Left ventricle myocardium superior (tissue), 1 donor: ENCODE data around the gene MUSTN1. TPM values are rescaled to one million over a fixed set of nuclear protein-coding genes. Genes with fewer than 3 reads are reported as not detected.
A peak's percentile ranks its signal among the peaks of the same experiment; 100 is the strongest.

Experiments used
- ATAC-seq: fragments of 200-7000 bp; cut with Tn5 transposase; one replicate; pipeline ENCODE4 v1.9.1; 2020; ENCODE audit warnings: mild to moderate bottlenecking, moderate library complexity
- DNase-seq: peaks from one replicate; pipeline ENCODE4 v3.0.0-alpha.2; 2020
- intact Hi-C: fragments of 100-400 bp; cut with micrococcal nuclease; formaldehyde crosslinking; loops from one replicate; pipeline ENCODE4 v1.11.0; 2022
- total RNA-seq: library from RNA; stranded (reverse); fragmentation: NEBNext Ultra II Directional; extraction: Animal tissue kit (Norgen Biotek cat#: 25700); gene quantifications from one replicate; pipeline ENCODE4 v1.2.1, GENCODE V29; 2021
- donor health status: DM: no; HTN: yes; CAD: no; lungs with severe emphysema.

The MUSTN1 gene
- total RNA-seq, 1 donor from 2014 or later: 10.9 TPM

DNA sequence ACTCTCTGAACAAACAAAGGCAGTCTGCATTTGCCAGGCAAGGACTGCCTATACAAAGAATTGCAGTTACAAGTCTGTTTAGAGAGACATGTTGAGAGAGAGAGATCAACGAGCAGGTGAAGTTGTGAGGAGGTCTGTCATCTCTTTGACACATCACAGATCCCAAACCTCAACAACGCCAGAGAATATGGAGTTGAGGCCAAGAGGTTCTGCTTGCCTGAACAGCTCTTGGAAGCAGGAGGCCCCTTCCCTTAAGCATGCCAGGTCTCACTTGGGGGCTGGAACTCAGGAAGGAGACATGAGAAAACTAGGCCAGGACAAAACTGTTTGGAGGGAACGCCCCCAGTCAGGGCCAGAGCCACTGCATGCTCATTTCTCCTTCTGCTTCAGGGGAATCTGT lies 22.3 kb upstream of the MUSTN1 start:
- ATAC-seq (peak; percentile 61), DNase-seq (no peak)
- intact Hi-C loops: no loop called here

- ATAC-seq (no peak), DNase-seq (no peak)
- intact Hi-C loops: no loop called here
These were observed 21.8 kb upstream of the MUSTN1 start for GRCh38 chr3:52856666-52857065.

DNA sequence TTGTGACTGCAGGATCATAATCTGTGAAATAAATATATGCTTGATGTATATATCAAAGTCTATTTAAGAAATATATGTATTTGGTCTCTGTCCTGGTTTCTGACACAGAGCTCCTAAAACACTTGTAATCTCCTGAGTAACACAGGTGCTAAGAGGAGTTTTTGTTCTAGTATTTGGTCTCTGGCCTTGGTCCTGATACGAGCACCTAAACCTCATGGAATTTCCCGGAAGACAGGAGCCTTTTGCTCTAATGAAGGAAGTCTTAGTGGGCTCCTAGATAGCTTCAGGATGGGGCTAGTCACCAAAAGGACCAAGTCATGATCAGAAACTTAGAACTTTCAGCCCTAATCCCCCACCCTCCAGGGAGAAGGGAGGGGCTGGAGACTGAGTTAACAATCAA lies 19.2 kb upstream of the MUSTN1 start:
- intact Hi-C loops: no loop called here
- ATAC-seq: no peak
- no peak for DNase-seq

GRCh38 chr3:52852419-52852818 lies 17.6 kb upstream of the MUSTN1 start:
- DNase-seq: no peak
- intact Hi-C loops: no loop called here
- no peak for ATAC-seq

- intact Hi-C loops: no loop called here
- DNase-seq (no peak), ATAC-seq (peak; percentile 54)
These were observed 16.5 kb upstream of the MUSTN1 start for GRCh38 chr3:52851348-52851747.

DNA sequence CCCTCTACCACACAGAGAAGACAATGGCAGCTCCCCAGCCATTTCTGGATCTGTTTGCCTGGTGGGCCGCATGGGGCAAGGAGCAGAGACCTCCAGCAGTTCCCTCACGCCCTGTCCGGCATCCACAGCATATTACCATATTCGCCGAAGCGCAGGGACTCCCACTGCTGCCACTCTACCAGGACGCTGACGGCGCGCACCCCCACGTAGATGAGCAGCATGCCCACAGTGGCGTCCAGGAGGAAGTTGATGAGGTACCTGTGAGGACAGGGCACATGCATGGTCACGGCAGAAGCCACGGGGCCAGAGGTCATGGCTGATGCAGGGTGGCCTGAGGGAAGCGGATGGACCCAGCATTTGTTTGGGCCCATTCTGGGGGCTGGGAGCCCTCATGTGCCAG lies 14.8 kb upstream of the MUSTN1 start:
- intact Hi-C loops: no loop called here
- ATAC-seq (no peak), DNase-seq (no peak)

- DNase-seq (no peak), ATAC-seq (no peak)
These were observed 13.8 kb upstream of the MUSTN1 start for GRCh38 chr3:52848617-52849016.

DNA sequence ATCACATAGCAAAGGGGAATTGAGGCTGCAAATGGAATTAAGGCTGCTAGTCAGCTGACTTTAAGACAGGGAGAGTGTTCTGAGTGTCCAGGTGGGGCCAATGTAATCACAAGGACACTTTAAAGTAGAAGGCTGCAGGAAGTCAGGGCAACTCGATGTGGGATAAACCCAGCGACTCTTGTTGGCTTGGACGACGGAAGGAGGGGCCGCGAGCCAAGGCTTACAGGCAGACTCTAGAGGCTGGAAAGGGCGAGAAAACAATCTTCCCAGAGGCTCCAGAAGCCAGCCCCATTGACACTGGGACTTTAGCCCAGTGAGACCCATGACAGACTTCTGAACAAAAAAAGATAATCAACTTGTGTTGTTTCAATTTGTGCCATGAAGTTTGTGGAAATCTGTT lies 12.9 kb upstream of the MUSTN1 start:
- DNase-seq (no peak), ATAC-seq (no peak)

More at GRCh38 chr3:52848617-52849016, 13.8 kb upstream of the MUSTN1 start:
- intact Hi-C loops: no loop called here

DNA sequence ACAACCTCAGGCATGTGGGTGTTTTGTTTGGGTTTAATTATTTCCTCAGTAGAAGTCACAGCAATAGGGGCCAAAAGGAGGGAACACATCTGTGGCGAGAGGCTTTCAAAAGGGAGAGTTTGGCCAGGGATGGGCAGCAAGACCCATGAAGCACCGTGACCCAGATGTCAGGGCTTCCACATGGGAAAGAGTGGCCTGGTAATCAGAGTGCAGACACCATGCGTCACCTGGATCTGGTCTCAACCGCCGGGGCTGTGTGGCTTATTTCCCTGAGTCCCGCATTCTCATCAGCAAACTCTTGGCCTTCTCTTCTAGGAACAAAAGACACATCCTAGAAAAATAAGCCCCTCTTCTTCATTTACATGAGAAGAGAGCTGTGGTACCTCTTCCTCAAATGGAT lies 12.4 kb upstream of the MUSTN1 start:
- DNase-seq (no peak), ATAC-seq (no peak)
- intact Hi-C loops: no loop called here

More for the DNA sequence above, 12.9 kb upstream of the MUSTN1 start:
- intact Hi-C loops: no loop called here

- ATAC-seq (peak; percentile 4), DNase-seq (no peak)
- intact Hi-C loops: no loop called here
These were observed 11.7 kb upstream of the MUSTN1 start for GRCh38 chr3:52846432-52846965.

DNA sequence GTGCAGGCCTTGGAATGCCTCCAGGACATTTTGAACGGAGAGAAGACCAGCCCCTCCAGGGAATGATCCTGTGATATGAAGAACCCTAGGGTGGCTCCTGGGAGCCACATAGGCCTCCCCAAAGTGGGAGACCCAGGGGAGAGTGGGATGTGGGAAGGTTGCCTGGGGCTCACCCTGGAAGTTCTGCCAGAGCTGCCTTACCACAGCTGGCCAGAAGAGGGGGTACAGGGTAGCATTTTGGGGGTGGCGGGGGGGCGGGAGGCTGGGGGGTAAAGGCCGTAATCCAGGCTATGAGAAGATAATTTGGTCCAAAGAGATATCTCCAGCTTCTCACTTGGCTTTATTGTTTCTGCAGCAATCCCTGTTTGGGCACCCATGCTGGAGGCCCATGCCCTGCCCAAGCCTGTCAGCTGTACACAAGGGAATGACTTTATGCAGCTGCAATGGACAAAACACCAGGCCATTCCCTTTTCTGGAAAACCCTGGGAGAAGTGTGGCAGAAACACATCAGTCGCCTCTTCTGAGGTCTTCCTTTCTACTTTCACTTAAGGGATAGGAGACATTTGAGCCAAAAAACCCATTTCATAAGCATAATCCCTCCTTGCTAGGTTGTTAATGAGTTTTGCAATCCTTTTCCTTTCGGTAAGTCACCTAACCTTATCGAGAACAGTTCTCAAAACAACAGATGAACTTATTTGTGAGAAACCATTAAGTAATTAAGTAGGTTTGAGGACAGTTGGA lies 11.0 kb upstream of the MUSTN1 start:
- DNase-seq (no peak), ATAC-seq (peak; percentile 44)
- intact Hi-C loops: no loop called here

DNA sequence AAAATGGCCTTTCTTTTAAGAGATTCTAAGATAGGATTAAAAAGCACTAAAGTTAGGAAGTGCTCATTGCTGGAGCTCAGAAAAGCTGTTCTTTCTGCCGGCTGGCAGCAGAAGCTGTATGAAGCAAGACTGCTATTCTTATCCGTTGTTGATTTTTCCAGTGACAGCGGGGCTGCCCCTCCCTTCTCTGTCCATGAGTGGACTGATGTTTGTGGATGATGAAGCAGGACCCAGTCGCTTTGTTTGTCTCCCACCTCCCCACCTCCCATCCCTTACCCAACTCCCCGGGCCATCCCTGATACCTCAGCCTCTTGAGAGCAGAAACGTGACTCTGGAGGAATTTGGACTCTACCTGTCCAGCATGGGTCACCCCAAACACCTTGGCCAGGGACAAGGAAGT lies 10.3 kb upstream of the MUSTN1 start:
- DNase-seq: peak; percentile 67
- ATAC-seq: peak; percentile 74
- intact Hi-C loops: no loop called here

DNA sequence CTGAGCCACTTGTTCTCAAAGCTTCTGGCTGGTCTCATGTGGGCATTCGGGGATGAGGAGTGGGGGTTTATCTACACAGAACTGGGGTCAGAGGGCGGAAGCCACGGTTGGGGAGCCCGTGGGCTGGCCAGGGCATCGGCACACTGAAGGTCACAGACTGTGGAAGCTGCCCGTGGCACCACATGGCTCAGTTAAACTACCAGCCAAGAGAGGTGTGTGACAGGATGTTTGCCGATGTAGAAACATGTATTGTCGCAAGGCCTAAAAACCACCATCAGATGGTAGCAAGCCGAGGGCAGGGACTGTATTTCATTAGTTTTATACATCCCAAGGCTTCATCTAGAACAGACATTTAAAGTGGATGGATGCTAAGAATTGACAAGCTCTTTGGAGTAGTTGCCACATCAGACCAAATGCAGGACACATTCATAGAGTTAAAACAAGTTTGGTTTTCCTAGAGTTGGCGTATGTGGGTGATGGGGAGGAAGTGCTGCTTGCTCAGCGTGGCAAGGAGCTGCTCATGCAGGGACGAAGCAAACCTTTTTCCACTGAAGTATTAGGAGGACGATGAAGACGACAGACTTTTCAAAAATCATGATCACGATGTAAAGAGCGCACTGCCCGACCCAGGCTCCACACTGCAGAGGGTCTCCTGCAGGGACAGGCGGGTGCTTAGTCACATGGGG lies 9.6 kb upstream of the MUSTN1 start:
- intact Hi-C loops: no loop called here
- ATAC-seq (no peak), DNase-seq (no peak)

DNA sequence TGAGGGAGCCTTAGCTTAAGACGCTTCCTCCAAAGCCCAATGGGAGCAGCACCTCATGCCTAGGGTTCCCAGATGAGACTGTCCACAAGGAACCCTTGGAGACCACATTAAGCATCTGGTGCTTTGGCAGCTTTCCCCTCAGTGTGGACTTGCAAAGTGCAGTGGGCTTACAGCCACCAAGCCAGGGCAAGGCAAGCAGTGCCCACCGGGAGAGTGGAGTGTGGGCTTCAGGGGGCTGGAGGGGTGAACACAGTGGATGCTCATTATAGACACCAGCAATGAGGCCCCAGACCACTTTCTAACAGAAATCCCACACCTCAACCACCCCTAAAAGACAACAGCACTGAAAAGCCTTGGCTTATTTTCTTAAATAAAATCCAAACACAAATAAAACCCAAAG lies 9.1 kb upstream of the MUSTN1 start:
- DNase-seq (no peak), ATAC-seq (no peak)
- intact Hi-C loops: no loop called here

- ATAC-seq: no peak
- intact Hi-C loops: no loop called here
- DNase-seq: no peak
These were observed 8.5 kb upstream of the MUSTN1 start for GRCh38 chr3:52843108-52843865.

GRCh38 chr3:52842424-52842823 lies 7.6 kb upstream of the MUSTN1 start:
- DNase-seq (peak; percentile 53), ATAC-seq (peak; percentile 66)
- intact Hi-C loops: no loop called here

GRCh38 chr3:52841981-52842340 lies 7.1 kb upstream of the MUSTN1 start:
- ATAC-seq (no peak), DNase-seq (no peak)
- intact Hi-C loops: no loop called here

- intact Hi-C loops: no loop called here
- DNase-seq: no peak
- ATAC-seq: peak; percentile 31
These were observed 6.6 kb upstream of the MUSTN1 start for GRCh38 chr3:52841211-52841980.

GRCh38 chr3:52839892-52840545 lies 5.2 kb upstream of the MUSTN1 start:
- intact Hi-C loops: no loop called here
- no peak for ATAC-seq
- DNase-seq: peak; percentile 20
